GM21723 (cell line): Measurements from ENCODE around the gene RREB1.

ENCODE experiments used
- ATAC-seq: cut with Tn5 transposase; IDR thresholded peaks from one replicate; pipeline ENCODE4 v1.9.1; 2021; ENCODE audit warnings: mild to moderate bottlenecking, moderate library complexity; ENCODE audit not compliant: unreplicated experiment

The RREB1 gene

DNA sequence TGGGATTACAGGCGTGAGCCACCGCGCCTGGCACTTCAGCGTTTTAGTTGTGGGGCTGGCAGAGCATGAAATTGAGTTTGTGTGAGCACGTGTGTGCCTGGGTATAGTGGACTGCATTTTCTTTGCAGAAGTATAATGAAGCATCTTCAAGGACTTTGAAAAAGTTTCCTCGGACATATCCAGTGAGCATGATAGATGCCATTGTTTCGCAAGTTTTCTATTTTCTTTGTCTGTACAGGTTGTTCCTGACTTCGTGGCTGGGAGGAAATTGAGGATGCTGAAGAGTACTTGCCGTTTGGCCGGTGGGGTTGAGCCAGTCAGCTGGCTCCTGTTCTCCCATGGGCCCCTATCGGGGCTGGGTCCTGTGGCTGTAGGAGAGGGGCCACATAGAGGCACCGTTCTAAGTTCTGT, 55.9 kb downstream of the RREB1 start:
- no peak for ATAC-seq

DNA sequence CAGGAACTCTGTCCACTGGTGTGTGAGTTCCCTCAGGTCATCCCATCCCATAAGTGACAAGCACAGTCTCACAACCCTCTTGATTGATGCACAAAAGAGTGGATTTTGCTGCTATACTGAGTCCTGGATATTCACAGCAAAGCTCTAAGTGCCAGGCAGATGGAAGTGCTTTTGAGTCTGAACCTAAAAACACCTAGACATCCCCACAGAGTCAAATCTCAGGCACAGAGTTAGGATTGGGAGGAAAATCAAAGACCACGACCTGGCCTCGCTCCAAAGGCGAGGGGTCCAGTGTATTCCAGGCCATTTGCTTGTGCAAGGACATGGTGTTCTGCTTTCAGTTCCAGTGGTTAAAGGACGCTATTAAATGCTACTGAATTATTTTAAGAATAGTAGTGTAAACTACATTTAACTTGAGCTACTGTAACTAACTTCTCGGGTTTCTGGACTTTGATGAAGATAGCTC, 56.8 kb downstream of the RREB1 start:
- ATAC-seq: no peak

DNA sequence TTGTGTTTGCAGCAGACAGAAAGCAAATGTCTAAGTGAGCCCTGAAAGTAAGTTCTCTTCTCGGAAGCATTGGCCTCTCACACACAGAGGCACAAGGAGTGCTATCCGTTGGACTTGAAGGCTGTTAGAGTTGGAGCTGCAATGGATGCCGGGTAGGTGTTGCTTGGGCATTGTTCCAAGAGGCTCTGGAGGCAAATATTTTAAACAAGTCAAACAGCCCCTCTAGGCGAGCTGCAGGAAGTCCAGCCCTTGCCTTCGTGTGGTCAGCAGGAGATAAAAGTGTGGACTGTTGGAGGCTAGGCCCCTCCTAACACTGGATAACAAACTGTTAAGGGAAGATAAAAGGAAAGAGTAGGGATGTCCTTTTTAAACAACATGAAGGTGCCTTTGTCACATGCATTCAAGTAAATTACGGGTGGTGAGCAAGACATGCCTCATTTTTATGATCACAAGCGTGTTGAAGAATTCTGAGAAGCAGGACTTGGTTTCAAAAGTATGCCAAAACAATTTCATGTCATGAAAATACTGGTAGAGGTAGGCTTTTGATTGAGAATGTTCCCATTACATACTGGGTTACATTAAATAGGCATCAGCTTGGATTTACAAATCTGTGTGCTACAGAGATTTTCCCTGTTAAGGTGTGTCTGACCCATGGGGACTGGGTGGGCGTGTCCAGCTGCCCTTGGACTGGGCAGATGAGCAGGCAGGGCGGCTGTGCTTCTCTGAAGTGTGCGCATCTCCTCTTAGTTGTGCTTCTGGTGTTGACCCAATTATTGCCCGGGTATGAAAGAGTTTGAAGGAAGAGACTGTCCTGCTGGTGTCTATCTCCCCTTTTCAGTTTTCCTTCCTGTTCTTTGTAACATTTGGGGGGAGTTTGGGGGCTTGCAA, 57.5 kb downstream of the RREB1 start:
- no peak for ATAC-seq

DNA sequence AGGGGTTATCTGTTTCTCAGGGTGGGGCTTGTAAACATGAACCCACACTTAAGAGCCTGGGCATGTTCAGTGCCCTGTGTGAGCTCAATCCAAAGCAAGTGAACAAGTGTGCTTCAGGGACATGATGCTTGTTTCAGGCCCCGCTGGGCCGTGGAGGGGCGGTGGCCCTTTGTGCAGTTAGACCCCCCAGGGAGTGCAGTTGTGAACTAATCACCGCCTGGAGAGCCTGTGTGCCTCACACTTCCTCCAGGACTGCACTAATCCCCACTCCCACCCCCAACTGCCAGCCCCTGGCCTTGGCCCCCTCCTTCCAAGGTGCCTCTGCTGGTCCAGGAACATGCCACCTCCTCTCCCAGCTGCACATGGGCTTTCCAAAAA, 58.1 kb downstream of the RREB1 start:
- no peak for ATAC-seq

DNA sequence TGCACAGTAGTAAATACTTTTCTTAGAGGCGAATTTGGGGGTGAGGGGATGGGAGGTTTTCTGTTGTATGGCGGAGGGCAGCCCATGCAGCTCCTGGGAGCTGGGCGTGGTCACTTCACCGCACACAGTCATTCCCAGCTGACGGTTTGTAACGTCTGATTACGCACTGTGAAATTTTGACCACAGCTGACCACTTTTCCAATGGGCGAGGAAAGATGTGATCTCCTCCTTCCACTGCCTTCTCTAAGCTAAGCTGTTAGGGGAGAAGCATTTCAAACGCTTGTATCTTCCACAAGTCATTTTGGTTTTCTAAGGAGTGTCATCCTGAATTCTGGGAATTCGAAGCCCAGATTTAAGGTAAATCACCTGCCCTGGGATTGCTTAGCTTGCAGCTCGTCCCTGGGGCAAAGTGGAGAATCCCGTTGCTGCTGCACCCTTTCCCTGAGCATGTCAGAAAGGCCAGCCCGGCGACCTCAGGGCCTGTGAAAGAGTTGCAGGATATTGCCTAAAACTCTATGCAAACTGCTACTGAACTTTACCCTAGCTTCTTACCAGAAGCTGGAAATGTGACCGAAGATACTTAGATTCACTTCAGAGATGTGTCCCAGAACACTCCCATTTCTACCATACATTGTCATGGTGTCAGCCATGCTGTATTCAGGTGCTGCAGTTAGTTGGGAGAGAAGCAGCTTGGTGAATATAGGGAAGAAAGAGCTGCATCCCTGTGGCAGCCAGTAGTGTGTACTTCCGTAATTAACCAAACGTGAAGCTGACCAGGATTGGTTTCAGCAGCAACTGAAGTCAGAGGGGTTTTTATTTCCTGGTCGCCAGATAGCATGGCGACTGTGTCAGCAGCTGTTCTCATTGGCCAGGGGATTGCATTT, 58.9 kb downstream of the RREB1 start:
- no peak for ATAC-seq

DNA sequence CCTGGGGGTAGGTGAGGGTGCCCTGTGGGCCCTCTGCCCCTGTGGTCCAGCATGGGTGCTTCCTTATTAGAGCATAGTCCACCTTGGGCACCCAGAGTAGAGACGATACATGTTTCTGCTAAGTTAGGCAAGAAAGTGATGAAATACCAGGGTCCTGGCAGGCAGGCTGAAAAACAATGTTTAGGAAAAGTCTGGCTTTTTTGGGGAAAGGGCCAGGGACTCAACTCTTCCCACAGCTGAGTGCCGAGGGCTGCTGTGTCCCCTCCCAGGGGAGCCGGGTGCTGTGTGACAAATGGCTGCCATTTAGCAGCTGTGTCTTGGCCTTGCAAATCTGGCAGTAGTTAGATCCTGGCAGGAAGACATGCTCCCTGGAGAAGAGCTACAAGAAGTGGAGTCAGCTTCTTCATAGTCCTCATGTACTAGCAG, 61.5 kb downstream of the RREB1 start:
- ATAC-seq: no peak

DNA sequence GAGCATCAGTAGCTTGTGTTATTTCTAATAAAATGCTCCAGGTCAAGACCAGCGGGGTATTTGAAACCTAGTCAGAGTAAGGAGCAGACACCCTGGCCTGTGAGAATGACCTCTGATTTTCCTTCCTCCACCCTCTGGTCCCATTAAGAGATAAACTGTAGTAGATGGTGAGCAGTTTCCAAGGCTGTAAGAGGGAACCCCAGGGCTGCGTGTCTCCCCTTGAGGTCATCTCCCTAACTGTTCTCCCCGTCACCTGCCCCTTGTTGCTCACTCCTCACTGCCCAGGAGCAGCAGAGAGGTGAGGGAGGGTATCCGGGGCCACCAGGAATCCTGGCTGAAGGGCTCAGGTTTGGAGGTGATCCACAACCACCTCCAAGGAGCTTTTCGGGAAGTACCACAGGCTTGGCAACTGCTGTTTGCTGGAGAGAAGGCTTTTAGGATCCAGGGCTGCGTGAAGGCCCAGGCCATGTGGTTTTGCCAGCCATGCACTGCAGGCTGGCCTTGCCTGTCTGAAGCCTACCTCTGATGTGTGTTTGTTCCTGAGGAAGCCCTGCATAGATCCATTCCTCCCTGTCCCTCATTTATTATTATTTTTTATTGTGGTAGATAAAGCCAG, 62.5 kb downstream of the RREB1 start:
- no peak for ATAC-seq

DNA sequence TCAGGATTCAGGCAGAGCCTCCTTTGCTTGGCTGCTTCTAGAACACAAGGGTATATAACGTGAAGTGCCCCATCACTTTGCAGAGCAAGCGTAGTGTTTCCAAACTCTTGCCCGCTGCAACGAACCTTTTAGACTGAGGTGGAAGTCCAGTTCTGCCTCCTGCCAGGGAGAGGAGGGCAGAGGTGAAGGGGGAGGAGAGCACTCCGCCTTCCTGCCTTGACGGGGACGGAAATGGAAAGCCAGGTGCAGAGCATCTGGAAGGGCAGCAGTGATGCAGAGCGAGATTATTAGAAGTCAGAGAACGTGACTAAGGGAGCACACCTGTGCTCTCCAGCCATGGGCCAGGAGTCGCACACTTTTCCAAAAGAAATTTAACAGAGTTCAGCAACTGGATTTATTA, 63.4 kb downstream of the RREB1 start:
- no peak for ATAC-seq

DNA sequence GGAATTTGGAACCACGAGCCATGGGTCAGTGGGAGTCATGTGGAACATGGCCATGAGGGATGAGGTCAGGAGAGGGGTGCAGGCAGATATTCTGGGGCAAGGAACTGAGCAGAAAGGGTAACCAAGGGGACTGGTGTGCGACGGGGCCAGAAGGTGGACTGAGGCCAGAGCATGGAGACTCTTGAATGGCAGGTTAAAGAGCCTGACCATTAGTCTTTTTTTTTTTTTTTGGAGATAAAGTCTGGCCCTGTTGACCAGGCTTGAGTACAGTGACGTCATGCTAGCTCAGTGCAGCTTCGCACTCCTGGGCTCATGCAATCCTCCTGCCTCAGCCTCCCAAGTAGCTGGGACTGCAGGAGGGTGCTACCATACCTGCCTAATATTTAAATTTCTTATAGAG, 64.0 kb downstream of the RREB1 start:
- ATAC-seq: no peak

DNA sequence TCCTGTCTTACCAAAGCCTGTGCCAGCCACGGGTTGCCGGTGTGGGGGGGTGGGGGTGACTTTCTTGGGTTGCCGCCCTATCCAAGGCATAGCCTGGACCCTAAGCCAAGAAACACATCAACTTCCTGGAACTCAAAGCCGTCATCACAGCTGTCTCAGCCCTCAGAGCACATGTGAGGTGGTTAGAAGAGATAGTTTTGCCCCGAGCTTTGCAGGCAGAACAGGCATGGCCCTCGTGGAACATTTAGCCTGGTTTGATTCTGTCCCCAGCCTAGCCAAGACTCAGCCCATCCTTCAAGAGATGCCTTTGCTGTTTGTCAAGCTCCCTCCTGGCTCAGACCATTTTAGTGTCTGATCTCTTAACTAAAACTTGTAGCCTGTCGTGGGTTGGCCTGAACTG, 64.9 kb downstream of the RREB1 start:
- ATAC-seq: no peak

DNA sequence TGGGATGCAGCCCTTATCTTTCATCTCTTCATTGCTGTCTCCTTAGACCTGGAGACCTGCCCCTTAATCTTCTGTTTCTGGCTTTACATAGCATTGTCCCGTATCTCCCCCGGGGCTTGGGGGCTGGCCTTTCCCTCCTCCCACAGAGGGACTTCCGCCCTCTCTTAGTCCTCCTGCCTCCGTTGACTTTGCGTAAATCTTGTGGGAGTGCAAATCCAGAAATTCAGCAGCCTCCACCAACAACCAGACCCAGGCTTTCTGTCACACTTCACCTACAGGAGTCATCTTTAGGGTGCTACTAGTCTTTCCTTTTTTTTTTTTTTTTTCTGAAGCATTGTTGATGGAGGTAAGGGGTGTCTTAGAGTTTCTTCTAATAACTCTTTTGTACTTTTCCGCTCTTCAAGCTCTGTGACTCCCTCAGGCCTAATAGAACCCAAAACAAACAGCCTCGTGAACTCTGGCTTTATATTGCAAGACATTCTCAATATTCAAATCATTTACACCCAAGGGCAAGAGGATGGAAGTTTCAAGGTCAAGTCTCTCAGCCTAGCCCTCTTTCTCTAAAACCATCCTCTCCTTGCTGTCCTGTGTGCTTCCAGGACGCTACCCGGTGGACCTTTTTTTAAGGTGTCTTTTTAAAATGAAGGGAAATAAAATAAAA, 66.2 kb downstream of the RREB1 start:
- no peak for ATAC-seq

DNA sequence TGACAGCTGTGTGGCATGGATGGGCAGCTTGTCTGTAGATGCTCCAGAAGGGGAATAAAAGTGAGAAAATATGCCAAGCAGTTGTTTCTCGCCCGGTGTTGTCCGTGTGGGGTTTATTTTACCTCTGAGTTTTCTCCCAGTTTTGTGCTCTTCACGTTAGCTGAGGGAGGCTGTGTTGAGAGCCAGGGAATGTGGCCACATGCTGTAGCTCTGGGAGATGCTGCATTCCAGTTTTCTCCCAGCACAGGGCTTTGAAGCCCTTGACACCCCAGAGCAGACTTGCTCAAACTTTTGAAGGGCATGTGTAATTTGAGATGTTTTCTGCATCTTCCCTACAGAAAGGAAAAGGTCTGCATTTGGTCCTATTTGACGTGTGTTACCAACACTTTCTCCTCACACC, 67.7 kb downstream of the RREB1 start:
- ATAC-seq: no peak

DNA sequence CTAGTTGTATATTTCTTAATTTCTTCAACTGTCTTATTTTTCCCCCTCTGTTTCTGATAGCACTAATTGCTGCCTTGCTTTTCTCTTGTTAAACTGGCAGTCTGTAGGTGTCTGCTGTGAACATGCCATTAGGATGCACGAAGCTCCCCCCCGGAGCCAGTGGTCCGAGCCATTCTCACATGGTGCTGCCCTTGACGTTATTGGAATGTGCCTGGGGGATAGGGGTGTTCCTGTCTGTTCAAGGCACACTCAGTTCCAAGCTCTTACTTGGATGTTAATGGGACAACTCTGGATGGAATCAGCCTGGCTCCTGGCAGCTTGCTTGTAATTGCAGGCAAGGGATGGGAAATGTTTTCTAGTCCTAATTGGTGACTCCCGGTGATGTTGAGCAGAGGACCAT, 68.4 kb downstream of the RREB1 start:
- ATAC-seq: no peak

DNA sequence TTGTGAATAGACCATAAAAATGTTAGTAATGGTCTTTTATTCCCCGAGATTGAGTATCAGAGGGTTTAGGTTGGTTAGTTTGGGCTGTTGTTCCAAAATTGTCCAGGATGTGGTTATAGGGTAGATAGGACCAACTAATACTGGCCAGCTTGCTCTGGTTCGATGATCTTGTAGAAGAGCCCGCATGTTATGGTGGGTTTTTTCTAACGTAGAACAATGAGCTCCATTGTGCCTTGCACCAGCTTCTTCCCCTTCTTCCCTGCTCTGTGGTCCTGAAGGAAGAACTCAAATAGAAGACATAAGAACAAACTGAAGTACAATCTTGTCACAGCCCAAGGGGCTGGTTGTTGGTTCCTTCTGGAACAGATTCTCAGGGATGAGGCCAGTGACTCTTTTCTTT, 70.5 kb downstream of the RREB1 start:
- ATAC-seq: no peak

DNA sequence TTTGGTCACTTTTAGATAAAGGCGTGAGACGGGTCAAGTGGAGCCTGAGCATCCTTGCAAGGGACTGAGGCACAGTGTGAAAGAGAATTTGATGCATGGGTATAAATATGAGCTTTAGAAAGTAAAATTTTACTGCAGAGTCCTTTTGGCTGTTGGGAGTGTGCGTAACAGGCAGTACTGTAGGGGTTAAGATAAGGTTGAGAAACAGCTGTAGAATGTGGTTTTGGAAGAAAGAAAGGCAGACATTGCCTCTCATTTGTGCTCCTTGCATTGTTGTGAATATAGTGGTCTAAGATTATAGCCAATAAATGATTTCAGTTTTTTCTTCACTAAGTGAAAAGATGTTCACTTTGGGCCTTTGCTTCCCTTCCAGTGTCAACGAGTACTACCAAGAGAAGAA, 73.0 kb downstream of the RREB1 start:
- no peak for ATAC-seq

DNA sequence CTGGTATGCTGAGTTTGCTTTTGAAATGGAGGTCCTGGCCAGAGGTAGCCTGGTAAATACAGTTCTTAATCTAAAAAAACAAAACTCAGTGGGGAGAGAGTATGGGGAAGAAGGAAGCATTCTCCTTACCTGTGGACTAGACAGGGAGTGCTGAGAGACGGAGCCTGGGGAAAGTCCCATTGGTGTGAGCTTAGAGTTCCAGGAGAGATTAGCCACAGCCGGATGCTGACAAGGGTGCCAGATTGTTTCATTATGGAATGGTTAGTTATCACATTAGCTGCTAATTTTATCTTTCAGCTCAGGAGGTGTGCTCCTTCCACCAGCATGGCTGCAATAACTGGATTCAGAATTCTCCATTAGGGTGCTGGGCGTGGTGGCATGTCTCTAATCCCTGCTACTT, 75.9 kb downstream of the RREB1 start:
- no peak for ATAC-seq

DNA sequence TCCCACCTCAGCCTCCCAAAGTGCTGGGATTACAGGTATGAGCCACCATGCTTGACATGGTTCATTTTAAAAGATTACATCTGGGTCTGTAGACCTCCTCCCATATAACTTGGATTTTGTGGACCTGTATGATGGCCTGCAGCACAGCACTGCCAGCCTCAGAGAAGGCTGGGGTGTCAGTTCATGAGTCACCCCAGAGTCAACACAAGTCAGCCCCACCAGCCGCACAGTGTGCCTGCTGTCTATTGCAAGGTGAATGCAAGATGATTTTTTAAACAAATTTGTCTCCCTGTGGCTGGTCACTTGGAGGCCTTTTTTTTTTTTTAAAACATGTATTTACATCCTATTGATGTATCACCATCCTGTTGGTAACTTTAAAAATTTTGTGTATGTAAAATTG, 76.7 kb downstream of the RREB1 start:
- ATAC-seq: no peak

DNA sequence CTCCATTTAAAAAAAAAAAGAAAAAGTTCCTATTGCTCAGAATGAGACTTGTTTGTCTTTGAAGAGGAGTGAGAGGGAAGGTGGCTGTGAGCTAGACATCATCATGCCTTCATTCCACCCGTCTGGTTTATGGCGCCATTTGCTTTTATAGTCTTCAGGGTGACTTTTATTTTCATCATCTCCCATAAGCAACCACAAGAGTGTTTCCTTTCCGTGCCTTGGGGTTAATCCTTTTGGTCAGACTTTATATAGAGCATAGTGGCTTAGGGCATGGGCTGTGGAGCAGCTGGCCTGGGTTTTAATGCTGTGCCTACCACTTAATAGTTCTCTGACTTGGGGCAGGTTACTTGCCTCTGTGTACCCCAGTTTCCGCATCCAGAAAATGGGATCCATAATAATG, 77.8 kb downstream of the RREB1 start:
- ATAC-seq: no peak

DNA sequence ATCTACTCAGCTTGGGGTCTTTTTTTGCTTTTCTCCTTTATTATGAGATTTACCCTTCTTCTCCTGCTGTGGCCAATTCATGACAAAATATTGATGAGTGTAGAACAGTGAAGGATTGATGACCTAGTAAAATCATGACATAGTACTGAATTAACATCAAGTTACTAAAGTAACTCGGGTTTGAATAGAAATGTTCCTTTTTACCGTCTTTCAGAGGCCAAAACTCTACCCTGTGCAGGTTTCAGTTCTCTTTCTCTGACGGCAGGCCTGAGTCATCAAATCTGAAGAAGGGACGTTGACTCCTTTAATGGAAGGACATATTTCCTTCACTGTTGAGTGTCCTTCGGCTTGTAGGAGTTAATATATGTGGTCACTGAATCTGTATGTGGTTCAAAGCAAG, 80.7 kb downstream of the RREB1 start:
- ATAC-seq: peak; percentile 90

DNA sequence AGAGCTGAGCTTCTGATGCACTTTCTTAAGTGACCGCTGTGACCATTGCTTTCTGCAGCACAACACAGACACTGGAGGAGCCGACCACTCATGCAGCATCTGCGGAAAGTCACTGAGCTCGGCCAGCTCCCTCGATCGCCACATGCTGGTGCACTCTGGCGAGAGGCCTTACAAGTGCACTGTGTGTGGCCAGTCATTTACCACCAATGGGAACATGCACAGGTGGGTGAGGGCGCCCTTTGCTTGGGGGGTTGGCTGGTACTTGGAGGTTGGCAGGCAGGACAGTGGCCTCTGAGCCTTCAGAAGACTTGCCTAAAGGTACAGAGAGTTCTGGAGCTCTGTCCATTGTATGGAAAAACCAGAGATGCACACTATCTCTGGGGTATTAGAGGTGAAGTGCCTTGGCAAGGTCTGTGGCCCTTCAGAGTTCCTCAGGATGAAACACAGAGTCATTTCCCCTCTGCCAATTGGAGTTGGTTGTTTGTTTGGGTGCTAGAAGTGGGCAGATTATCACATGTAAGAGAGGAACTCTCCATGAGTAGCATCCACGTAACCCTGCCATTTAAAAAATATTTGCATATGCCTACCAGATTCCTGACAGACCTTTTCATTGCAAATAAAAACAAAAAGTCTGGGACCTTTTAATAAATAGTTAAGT, 81.5 kb downstream of the RREB1 start:
- no peak for ATAC-seq
